GM12801 (cell line): ENCODE measurements around the gene ELN.

ENCODE experiments used
- CTCF ChIP-seq: IDR thresholded peaks from one replicate; pipeline ENCODE4 v1.5.1; 2011; ENCODE audit warnings: control low read depth; ENCODE audit not compliant: insufficient read length; ENCODE audit errors: extremely low read depth

Gene ELN

DNA sequence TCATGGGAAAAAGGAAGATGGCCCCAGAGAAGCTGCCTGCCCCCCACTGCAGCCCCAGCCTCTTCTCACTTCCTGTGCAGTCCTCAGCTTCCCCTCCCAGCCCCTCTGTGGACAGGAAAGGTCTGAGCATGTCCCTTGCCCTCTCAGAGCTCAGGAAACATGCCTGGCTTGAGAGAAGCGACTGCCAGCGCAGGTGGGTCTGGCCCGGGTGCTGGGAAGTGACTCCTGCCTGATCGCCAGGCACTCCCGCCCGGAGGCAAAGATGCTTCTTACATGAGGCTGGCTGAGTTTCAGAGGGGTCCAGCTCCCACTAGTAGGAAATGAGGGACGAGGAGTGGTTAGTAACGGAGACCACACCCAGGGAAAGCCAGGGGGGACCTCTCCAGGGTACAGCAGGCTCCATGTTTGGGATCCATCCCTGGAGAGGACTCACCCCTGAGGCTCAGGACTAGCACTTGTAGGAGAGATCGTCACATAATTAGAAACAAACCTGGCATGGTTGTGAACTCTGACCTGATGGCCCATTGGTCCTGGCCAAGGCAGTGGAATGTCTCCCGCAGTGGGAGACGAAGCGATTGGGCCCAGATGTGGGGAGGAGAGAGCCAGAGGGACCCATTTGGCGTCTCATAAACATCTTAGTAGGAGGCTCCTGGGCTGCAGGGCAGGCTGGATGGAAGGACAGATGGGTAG lies 12.3 kb downstream of the ELN start:
- no peak for TF ChIP-seq CTCF

- no peak for TF ChIP-seq CTCF
Measured at GRCh38 chr7:74040791-74041520, 13.0 kb downstream of the ELN start.

- TF ChIP-seq CTCF = no peak
Measured at GRCh38 chr7:74042746-74043522, 15.0 kb downstream of the ELN start.

- no peak for TF ChIP-seq CTCF
Measured at GRCh38 chr7:74043523-74043951, 15.6 kb downstream of the ELN start.

DNA sequence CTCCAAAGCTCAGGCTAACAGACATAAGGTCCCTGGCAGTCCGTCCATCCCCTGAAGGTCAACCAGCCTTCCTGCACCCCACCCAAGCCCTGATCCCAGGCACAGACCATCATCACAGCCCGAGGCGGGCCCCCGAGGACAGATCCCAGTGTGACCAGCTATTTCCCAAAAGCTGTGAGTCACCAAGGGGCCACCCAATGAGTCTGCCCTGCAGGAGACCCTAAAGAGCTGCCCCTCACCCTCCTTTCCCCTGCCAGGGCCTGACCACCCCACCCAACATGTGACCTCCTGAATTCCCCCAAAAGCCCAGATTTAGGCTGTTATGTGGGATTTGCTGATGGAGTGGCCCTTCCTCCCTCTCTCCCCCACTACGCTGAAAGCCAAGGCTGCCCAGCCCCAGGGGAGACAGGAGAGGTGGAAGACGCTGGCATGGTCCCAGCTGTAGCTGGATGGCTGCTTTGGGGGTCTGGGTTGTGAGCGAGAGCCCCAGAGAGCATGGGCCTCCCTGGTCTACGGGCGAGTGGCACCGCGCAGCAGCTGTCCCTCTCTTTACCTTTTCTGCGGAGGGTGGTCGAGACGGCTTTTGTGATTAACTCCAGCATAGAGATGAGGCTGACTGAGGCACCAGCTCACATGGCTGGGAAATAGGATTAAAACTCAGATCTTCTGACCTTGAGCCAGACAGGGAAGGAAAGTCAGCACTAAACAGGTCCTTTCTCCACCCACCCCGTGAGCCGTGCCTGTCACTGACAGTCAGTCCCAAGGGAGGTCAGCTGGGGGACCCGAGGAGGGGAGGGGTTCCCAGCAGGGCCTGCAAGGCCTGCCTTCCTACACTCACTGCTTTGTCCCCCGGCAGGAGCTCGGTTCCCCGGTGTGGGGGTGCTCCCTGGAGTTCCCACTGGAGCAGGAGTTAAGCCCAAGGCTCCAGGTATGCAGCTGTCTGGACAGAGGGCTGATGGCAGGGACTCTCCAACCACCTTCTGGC lies 16.7 kb downstream of the ELN start:
- TF ChIP-seq CTCF = no peak

DNA sequence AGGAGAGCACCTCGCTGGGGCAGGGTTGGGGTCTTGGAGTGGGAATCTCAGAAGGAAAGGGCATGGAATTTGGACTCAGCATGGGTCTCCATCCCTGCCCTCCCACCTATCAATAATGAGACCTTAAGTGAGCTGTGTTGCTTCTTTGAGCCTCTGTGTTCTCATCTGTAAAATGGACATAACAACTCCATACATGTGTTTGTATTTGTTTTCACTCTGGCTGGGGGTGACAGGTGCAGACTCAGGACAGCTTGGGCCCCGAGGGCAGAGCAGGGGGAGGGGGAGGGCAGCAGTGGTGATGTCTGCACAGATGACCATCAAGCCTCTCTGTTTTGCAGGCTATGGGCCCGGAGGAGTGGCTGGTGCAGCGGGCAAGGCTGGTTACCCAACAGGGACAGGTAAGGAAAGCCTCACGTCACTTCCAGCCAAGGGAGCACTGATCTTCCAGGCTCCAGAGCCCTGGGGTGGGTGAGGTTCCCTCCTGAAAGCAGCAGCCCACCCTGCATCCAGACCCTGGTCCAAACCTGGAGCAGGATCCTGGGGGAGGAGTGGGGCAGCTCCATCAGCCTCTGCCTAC lies 19.9 kb downstream of the ELN start:
- TF ChIP-seq CTCF = no peak
